HCT116 (cell line): Measurements from ENCODE around the gene TFCP2L1. TPM values are rescaled to one million over a fixed set of nuclear protein-coding genes. Genes with fewer than 3 reads are reported as not detected.

Source experiments
- ATAC-seq: fragments of 200-7000 bp; cut with Tn5 transposase; 2 replicates; pipeline ENCODE4 v1.9.1; 2020; ENCODE audit warnings: mild to moderate bottlenecking, moderate library complexity
- BruUV-seq: library from RNA; stranded (reverse); fragments of 400-500 nt; replicated peaks from 2 replicates; lab custom pipeline; 2021; lab: Mats Ljungman, UMichigan
- CTCF ChIA-PET: fragments of 300-600 bp; sonication (Branson Sonifier 250); formaldehyde crosslinking; loops from one replicate; lab custom pipeline; 2021; ENCODE audit warnings: antibody characterized with exemption; lab: Charles Lee
- POLR2A ChIA-PET: fragments of 300-600, 350-600 bp; sonication (Branson Sonifier 250); formaldehyde crosslinking; loops from one replicate; lab custom pipeline; 2021; ENCODE audit warnings: antibody characterized with exemption; lab: Charles Lee
- RAD21 ChIA-PET, 2 experiments: fragments of 300-600 bp; sonication (Branson Sonifier 250); formaldehyde crosslinking; loops; one replicate each; lab custom pipeline; 2023; ENCODE audit warnings: low total read pairs in 2 of 2; ENCODE audit not compliant: uncharacterized antibody in 2 of 2, unreplicated experiment in 2 of 2, low non-redundant PET in 1 of 2; lab: Charles Lee
- DNase-seq: peaks from one replicate; pipeline ENCODE4 v3.0.0-alpha.2; 2010; ENCODE audit warnings: low read depth, low spot score
- H2AFZ ChIP-seq: fragments of 200-600 bp; shearing (Covaris generic), sonication (generic); 2 replicates; pipeline ENCODE4 v1.6.1; 2017; ENCODE audit warnings: low read depth, mixed run types, mixed read lengths, antibody characterized with exemption, low read length; ENCODE audit not compliant: poor library complexity, severe bottlenecking
- H3K27ac ChIP-seq: 2 replicates; pipeline ENCODE4 v1.5.1; 2012; ENCODE audit warnings: low read depth, low read length
- H3K27me3 ChIP-seq: fragments of 200-600 bp; sonication (generic); 2 replicates; pipeline ENCODE4 v1.6.1; 2016; ENCODE audit warnings: mixed run types, low read length, mixed read lengths; ENCODE audit not compliant: insufficient read depth
- H3K36me3 ChIP-seq, 2 experiments: fragments of 200-500 bp in 1 of 2; fragments of 200-600 bp in 1 of 2; sonication (Bioruptor generic) in 1 of 2; sonication (generic) in 1 of 2; 2 replicates each; pipeline versions ENCODE4 v1.5.1 to v1.6.1; 2014 to 2016; ENCODE audit warnings: low read length in 2 of 2, inconsistent platforms in 1 of 2, mixed read lengths in 1 of 2, mixed run types in 1 of 2; ENCODE audit not compliant: insufficient read depth in 2 of 2, control insufficient read depth in 1 of 2
- H3K4me1 ChIP-seq, 2 experiments: fragments of 200-600 bp in 1 of 2; sonication (generic) in 1 of 2; 2 replicates each; pipeline versions ENCODE4 v1.5.1 to v1.6.1; 2012 to 2017; ENCODE audit warnings: low read length in 2 of 2, inconsistent platforms in 1 of 2, mild to moderate bottlenecking in 1 of 2, mixed read lengths in 1 of 2, mixed run types in 1 of 2, moderate library complexity in 1 of 2; ENCODE audit not compliant: insufficient read depth in 2 of 2, control insufficient read depth in 1 of 2
- H3K4me2 ChIP-seq: fragments of 200-600 bp; sonication (generic); 2 replicates; pipeline ENCODE4 v1.6.1; 2017; ENCODE audit warnings: mixed run types, low read length, mixed read lengths
- H3K4me3 ChIP-seq, 2 experiments: fragments of 200-600 bp in 1 of 2; sonication (generic) in 1 of 2; replicated peaks in 1 of 2; 2 replicates each; pipeline ENCODE4 v1.5.1; 2011 to 2016; ENCODE audit warnings: low read length in 2 of 2, control low read depth in 1 of 2, low read depth in 1 of 2, mild to moderate bottlenecking in 1 of 2, mixed read lengths in 1 of 2, mixed run types in 1 of 2
- H3K79me2 ChIP-seq: fragments of 200-600 bp; sonication (generic); 2 replicates; pipeline ENCODE4 v1.6.1; 2017; ENCODE audit warnings: mild to moderate bottlenecking, mixed run types, low read length, moderate library complexity, mixed read lengths; ENCODE audit not compliant: insufficient read depth
- H3K9ac ChIP-seq: fragments of 200-600 bp; sonication (generic); 2 replicates; pipeline ENCODE4 v1.6.1; 2016; ENCODE audit warnings: low read length, mixed read lengths
- H3K9me2 ChIP-seq: fragments of 200-600 bp; sonication (generic), shearing (Covaris generic); 2 replicates; pipeline ENCODE4 v1.6.1; 2017; ENCODE audit warnings: mixed run types, mild to moderate bottlenecking, moderate library complexity; ENCODE audit not compliant: insufficient read depth
- H3K9me3 ChIP-seq, 2 experiments: fragments of 200-500 bp in 1 of 2; fragments of 200-600 bp in 1 of 2; sonication (Bioruptor generic) in 1 of 2; sonication (generic) in 1 of 2; 2 replicates each; pipeline ENCODE4 v1.6.1; 2014 to 2017; ENCODE audit warnings: low read length in 2 of 2, mixed read lengths in 2 of 2, inconsistent platforms in 1 of 2, low read depth in 1 of 2, mild to moderate bottlenecking in 1 of 2, mixed run types in 1 of 2, moderate library complexity in 1 of 2; ENCODE audit not compliant: control insufficient read depth in 1 of 2, insufficient read depth in 1 of 2
- H4K20me1 ChIP-seq: fragments of 200-600 bp; sonication (generic), shearing (Covaris generic); 2 replicates; pipeline ENCODE4 v1.6.1; 2017; ENCODE audit warnings: mixed run types, mild to moderate bottlenecking, moderate library complexity; ENCODE audit not compliant: insufficient read depth
- CBX3 ChIP-seq: IDR thresholded peaks from 2 replicates; pipeline ENCODE4 v1.6.1; 2012; ENCODE audit warnings: low read depth
- EGR1 ChIP-seq: IDR thresholded peaks from 2 replicates; pipeline ENCODE4 v1.6.1; 2012; ENCODE audit warnings: low read depth
- ELF1 ChIP-seq: IDR thresholded peaks from 2 replicates; pipeline ENCODE4 v1.6.1; 2012; ENCODE audit warnings: low read depth, borderline replicate concordance
- EZH2 ChIP-seq: fragments of 200-600 bp; sonication (generic); IDR thresholded peaks from 2 replicates; pipeline ENCODE4 v1.6.1; 2017; ENCODE audit warnings: antibody characterized with exemption, mixed run types
- EZH2phosphoT487 ChIP-seq: fragments of 200-600 bp; IDR thresholded peaks from 2 replicates; pipeline ENCODE4 v1.6.1; 2018; ENCODE audit warnings: antibody characterized with exemption, borderline replicate concordance
- FOSL1 ChIP-seq: IDR thresholded peaks from 2 replicates; pipeline ENCODE4 v1.6.1; 2012; ENCODE audit warnings: low read depth
- JUND ChIP-seq: IDR thresholded peaks from 2 replicates; pipeline ENCODE4 v1.6.1; 2012
- POLR2A ChIP-seq: IDR thresholded peaks from 2 replicates; pipeline ENCODE4 v1.7.0; 2011; ENCODE audit warnings: borderline replicate concordance; ENCODE audit not compliant: insufficient read depth, insufficient read length; ENCODE audit errors: extremely low read depth
- POLR2AphosphoS5 ChIP-seq: IDR thresholded peaks from 2 replicates; pipeline ENCODE4 v1.6.1; 2011; ENCODE audit warnings: mild to moderate bottlenecking, low read depth, low read length, moderate library complexity
- RAD21 ChIP-seq: IDR thresholded peaks from 2 replicates; pipeline ENCODE4 v1.6.1; 2012; ENCODE audit warnings: low read depth, mild to moderate bottlenecking
- SP1 ChIP-seq: IDR thresholded peaks from 2 replicates; pipeline ENCODE4 v1.6.1; 2012; ENCODE audit warnings: low read depth
- SRF ChIP-seq: IDR thresholded peaks from 2 replicates; pipeline ENCODE4 v1.6.1; 2012; ENCODE audit warnings: low read depth
- TCF7L2 ChIP-seq: IDR thresholded peaks from 2 replicates; pipeline ENCODE4 v1.7.0; 2011; ENCODE audit warnings: borderline replicate concordance, inconsistent platforms; ENCODE audit not compliant: insufficient read depth, insufficient read length; ENCODE audit errors: extremely low read depth
- YY1 ChIP-seq: IDR thresholded peaks from 2 replicates; pipeline ENCODE4 v1.6.1; 2011; ENCODE audit warnings: low read length, low read depth, moderate library complexity, mild to moderate bottlenecking; ENCODE audit not compliant: insufficient replicate concordance; ENCODE audit errors: extremely low read depth
- ZFX ChIP-seq: fragments of 450-650 bp; IDR thresholded peaks from 2 replicates; pipeline ENCODE4 v1.6.1; 2017
- ZNF274 ChIP-seq: fragments of 200-500 bp; sonication (Bioruptor generic); IDR thresholded peaks from 2 replicates; pipeline ENCODE4 v1.6.1; 2014; ENCODE audit warnings: mild to moderate bottlenecking, low read depth, low read length, inconsistent platforms
- intact Hi-C: fragments of 100-400 bp; cut with micrococcal nuclease; formaldehyde crosslinking; loops from 2 replicates; pipeline ENCODE4 v1.10.0; 2022
- total RNA-seq: library from RNA; stranded (reverse); gene quantifications from one replicate; pipeline ENCODE4 v1.2.1, GENCODE V29; 2021; ENCODE audit not compliant: unreplicated experiment
- TF ChIP-seq, protein P1 (sequence below): IDR thresholded peaks from 2 replicates; pipeline ENCODE4 v1.6.1; 2012
- TF ChIP-seq, protein P2 (sequence below): IDR thresholded peaks from 2 replicates; pipeline ENCODE4 v1.6.1; 2011; ENCODE audit warnings: mild to moderate bottlenecking, low read length, moderate library complexity; ENCODE audit not compliant: insufficient replicate concordance; ENCODE audit errors: extremely low read depth
- TF ChIP-seq, protein P3 (sequence below), 3 experiments: fragments of 200-600 bp in 1 of 3; sonication (generic) in 1 of 3; IDR thresholded peaks in 2 of 3; conservative IDR thresholded peaks in 1 of 3; 2 replicates each; pipeline ENCODE4 v1.5.1; 2012 to 2017; ENCODE audit warnings: low read depth in 2 of 3, low read length in 2 of 3, antibody characterized with exemption in 1 of 3, borderline replicate concordance in 1 of 3, control low read depth in 1 of 3, mild to moderate bottlenecking in 1 of 3, mixed read lengths in 1 of 3, mixed run types in 1 of 3, moderate library complexity in 1 of 3; ENCODE audit not compliant: insufficient read depth in 1 of 3
- TF ChIP-seq, protein P4 (sequence below): IDR thresholded peaks from 2 replicates; pipeline ENCODE4 v1.6.1; 2012; ENCODE audit warnings: low read depth
- TF ChIP-seq, protein P5 (sequence below): IDR thresholded peaks from 2 replicates; pipeline ENCODE4 v1.6.1; 2012

The TFCP2L1 gene
- total RNA-seq, 1 experiment from 2014 or later = 8.4 TPM

DNA sequence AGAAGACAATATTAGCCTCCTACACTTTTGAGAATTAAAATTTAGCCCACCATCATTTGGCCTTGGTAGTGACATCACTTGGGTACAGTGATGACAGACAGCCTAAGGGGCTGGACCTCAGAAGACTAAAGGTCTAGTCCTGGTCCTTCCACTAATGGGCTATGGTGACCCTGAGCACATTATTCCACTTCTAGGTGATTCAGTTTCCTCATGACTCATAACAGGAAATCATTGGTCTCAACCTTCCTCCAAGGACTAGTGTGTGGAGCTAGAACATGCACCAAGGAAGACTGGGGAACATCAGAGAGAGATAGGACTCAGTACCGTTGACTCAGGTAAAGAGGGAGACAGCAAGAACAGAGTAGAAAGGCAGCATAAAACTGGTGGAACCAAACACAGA, 64.0 kb downstream of the TFCP2L1 start:
- Histone ChIP-seq H3K27ac (no peak overlapping the region), H4K20me1 (no peaks in the 10 kb centered on the region), H3K36me3 (no peaks in the 10 kb centered on the region), H3K9ac (no peak overlapping the region), H3K9me2 (no peaks in the 10 kb centered on the region), H3K4me3 (no peak overlapping the region), H3K27me3 (no peaks in the 10 kb centered on the region), H3K4me2 (peak overlapping the region; percentile 45), H3K79me2 (no peaks in the 10 kb centered on the region), H2AFZ (no peak overlapping the region), H3K4me1 (no peaks in the 10 kb centered on the region), H3K9me3 (no peaks in the 10 kb centered on the region)
- ATAC-seq = peak; percentile 80
- RAD21 ChIA-PET = no interaction called here
- no TSS peak for BruUV-seq
- DNase-seq = peak; percentile 53
- POLR2A ChIA-PET = interaction anchor here (0.6 kb wide), 1 partner anchor 135 kb away, joined by 3 read pairs; no protein-coding TSS in a partner anchor
- CTCF ChIA-PET = no interaction called here
- intact Hi-C loops = no loop called here
- no peak for TF ChIP-seq EZH2phosphoT487
- TF ChIP-seq, protein P1, sequence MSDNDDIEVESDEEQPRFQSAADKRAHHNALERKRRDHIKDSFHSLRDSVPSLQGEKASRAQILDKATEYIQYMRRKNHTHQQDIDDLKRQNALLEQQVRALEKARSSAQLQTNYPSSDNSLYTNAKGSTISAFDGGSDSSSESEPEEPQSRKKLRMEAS = peak; percentile 44; the same call in 1 of the 2 replicates
- no peak for TF ChIP-seq EGR1
- peak; percentile 50; the same call in 1 of the 2 replicates for TF ChIP-seq CBX3
- TF ChIP-seq SRF = no peak
- no peak for TF ChIP-seq POLR2A
- TF ChIP-seq, protein P2, sequence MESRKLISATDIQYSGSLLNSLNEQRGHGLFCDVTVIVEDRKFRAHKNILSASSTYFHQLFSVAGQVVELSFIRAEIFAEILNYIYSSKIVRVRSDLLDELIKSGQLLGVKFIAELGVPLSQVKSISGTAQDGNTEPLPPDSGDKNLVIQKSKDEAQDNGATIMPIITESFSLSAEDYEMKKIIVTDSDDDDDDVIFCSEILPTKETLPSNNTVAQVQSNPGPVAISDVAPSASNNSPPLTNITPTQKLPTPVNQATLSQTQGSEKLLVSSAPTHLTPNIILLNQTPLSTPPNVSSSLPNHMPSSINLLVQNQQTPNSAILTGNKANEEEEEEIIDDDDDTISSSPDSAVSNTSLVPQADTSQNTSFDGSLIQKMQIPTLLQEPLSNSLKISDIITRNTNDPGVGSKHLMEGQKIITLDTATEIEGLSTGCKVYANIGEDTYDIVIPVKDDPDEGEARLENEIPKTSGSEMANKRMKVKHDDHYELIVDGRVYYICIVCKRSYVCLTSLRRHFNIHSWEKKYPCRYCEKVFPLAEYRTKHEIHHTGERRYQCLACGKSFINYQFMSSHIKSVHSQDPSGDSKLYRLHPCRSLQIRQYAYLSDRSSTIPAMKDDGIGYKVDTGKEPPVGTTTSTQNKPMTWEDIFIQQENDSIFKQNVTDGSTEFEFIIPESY = no peak
- no peak for TF ChIP-seq YY1
- TF ChIP-seq ELF1 = no peak; the same call in 1 of the 2 replicates
- TF ChIP-seq, protein P3, sequence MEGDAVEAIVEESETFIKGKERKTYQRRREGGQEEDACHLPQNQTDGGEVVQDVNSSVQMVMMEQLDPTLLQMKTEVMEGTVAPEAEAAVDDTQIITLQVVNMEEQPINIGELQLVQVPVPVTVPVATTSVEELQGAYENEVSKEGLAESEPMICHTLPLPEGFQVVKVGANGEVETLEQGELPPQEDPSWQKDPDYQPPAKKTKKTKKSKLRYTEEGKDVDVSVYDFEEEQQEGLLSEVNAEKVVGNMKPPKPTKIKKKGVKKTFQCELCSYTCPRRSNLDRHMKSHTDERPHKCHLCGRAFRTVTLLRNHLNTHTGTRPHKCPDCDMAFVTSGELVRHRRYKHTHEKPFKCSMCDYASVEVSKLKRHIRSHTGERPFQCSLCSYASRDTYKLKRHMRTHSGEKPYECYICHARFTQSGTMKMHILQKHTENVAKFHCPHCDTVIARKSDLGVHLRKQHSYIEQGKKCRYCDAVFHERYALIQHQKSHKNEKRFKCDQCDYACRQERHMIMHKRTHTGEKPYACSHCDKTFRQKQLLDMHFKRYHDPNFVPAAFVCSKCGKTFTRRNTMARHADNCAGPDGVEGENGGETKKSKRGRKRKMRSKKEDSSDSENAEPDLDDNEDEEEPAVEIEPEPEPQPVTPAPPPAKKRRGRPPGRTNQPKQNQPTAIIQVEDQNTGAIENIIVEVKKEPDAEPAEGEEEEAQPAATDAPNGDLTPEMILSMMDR (IDR thresholded peaks at IDR 0.05 in 2 of 3, conservative IDR thresholded peaks at IDR 0.05 in 1 of 3; ENCODE audit: borderline replicate concordance in 1 of 3, insufficient read depth in 1 of 3, low read depth in 2 of 3, low read length in 2 of 3) = no peak
- TF ChIP-seq ZNF274 = no peak
- TF ChIP-seq POLR2AphosphoS5 = peak; percentile 26; the same call in 1 of the 2 replicates
- TF ChIP-seq, protein P4, sequence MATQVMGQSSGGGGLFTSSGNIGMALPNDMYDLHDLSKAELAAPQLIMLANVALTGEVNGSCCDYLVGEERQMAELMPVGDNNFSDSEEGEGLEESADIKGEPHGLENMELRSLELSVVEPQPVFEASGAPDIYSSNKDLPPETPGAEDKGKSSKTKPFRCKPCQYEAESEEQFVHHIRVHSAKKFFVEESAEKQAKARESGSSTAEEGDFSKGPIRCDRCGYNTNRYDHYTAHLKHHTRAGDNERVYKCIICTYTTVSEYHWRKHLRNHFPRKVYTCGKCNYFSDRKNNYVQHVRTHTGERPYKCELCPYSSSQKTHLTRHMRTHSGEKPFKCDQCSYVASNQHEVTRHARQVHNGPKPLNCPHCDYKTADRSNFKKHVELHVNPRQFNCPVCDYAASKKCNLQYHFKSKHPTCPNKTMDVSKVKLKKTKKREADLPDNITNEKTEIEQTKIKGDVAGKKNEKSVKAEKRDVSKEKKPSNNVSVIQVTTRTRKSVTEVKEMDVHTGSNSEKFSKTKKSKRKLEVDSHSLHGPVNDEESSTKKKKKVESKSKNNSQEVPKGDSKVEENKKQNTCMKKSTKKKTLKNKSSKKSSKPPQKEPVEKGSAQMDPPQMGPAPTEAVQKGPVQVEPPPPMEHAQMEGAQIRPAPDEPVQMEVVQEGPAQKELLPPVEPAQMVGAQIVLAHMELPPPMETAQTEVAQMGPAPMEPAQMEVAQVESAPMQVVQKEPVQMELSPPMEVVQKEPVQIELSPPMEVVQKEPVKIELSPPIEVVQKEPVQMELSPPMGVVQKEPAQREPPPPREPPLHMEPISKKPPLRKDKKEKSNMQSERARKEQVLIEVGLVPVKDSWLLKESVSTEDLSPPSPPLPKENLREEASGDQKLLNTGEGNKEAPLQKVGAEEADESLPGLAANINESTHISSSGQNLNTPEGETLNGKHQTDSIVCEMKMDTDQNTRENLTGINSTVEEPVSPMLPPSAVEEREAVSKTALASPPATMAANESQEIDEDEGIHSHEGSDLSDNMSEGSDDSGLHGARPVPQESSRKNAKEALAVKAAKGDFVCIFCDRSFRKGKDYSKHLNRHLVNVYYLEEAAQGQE = no peak
- peak; percentile 90 for TF ChIP-seq JUND
- TF ChIP-seq, protein P5, sequence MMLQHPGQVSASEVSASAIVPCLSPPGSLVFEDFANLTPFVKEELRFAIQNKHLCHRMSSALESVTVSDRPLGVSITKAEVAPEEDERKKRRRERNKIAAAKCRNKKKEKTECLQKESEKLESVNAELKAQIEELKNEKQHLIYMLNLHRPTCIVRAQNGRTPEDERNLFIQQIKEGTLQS = no peak
- TF ChIP-seq TCF7L2 = no peak
- 0 out of 2 replicates have a peak, but pooled peaks have one; percentile 1 for TF ChIP-seq RAD21
- peak; percentile 74 for TF ChIP-seq SP1
- no peak for TF ChIP-seq EZH2
- peak; percentile 86 for TF ChIP-seq FOSL1
- no peak for TF ChIP-seq ZFX
